Activated CD8-positive, alpha-beta memory T cell treated with anti-CD3 and anti-CD28 coated beads for 24 hours (primary cell): Measurements from ENCODE around the gene ADAM19.
A peak's percentile ranks its signal among the peaks of the same experiment; 100 is the strongest.

Experiments used
- DNase-seq: peaks from one replicate; pipeline ENCODE4 v3.0.0-alpha.2; 2020

The ADAM19 gene

GRCh38 chr5:157481666-157482065 lies 93.9 kb downstream of the ADAM19 start:
- no peak for DNase-seq

GRCh38 chr5:157481265-157481664 lies 94.3 kb downstream of the ADAM19 start:
- DNase-seq = no peak

DNA sequence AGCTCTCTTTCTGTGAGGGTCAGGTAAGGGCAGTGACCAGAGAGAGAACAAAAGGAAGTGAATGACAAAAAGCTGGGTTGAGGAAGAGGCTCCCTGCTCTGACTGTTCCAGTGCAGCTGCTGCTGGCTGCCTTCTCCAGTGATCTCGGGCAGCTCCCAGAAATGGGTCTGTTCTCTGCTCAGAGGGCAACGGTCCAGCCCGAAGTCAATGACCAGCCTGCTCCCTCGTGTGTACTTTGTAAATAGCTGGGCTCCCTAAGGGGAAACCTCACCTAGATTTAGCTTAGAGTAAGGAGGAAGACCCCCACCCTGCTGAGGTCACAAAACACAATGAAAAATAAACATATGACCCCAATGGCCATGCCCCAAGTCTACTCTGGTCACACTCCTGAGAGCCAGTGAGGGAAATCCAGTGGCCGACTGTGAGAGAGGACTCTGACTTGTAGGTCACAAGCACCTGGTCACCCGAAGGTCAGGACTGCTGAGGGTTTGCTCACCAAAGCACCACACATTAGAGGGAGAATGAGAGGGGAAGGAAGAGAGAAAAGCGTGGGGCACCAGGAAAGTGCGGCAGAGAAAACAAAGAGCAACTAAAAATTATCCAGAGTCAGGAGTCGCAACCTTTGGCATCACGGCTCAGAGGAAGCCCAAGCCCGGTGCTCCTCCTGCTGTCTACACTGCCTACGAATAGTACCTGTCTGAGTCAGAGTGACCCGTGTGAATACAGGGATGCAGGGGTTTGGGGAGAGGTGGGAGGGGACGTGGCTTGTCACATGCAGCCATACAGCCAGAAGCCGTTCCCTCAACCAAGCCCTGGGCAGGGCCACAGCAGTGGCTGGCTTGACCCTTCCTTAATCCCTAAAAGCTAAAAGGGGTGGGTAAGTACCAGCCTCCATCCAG lies 95.7 kb downstream of the ADAM19 start:
- DNase-seq = no peak

GRCh38 chr5:157479166-157479565 lies 96.4 kb downstream of the ADAM19 start:
- no peak for DNase-seq

- DNase-seq = no peak
These were observed 96.8 kb downstream of the ADAM19 start for GRCh38 chr5:157478726-157479125.

- DNase-seq = no peak
These were observed 97.6 kb downstream of the ADAM19 start for GRCh38 chr5:157477814-157478494.

DNA sequence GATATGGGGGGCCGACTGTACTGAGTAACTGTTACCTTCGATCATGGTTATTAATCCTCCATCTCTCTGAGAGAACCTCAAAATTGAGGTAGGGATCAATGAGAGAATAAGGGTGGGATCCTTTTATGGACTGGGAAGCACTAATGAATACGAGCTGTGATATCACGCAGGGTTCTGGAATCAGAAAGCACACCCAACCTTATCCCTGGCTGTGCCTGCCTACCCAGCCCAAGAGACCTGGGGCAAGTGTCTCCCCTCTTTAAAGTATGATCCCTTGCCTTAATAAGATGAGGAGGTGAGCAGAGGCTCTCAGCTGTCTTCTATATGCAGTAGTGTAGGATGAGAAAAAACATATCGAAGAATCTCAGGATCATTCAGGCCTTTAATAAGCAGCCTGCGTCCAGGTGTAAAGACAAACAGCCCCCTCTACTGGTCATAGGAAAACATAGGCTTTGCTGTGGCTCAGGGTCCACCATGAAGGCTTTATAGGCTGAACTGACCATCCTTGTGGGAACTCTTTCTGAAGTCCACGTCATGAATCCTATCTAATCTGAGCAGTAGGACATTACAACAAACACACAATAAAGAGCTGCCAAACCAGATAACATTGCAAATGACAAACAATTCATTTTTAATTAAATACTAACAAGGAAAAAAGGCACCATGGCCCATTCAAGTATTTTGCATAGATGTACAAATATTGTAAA lies 98.7 kb downstream of the ADAM19 start:
- DNase-seq = no peak

DNA sequence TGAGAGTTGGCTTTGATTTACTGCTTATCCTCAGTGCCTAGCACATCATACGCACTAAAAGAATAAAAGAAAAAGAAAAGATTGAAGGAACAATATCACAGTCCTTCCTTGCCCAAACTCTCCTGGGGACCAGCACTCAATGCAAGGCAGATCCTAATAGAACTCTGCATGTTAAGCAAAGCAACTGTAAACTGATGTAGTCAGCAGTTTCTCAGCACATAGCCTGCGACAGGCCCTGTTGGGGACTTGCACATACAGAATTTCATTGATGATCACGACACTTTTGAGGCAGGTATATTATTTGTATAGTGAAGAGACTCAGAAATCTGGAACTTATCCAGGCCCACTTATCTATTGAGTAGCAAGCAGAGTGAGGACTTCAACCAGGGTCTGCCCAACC lies 100.1 kb downstream of the ADAM19 start:
- no peak for DNase-seq

GRCh38 chr5:157473383-157474320 lies 101.9 kb downstream of the ADAM19 start:
- no peak for DNase-seq

DNA sequence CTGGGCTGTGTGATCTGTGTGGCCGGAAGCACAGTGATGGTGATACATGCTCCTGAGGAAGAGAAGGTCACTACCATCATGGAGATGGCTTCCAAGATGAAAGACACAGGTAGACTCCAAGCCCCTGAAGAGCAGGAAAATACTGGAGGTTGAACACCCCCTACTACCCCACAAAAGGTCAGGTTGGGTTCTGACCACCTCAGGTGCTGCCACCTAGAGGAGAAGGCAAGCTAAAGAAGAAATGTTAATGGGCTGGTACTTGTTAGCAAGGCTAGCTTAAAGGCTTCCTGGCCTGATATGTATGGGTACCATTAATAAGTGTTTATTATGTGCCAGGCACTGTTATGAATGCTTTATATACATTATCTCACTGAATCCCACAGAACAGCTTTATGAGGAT lies 103.9 kb downstream of the ADAM19 start:
- DNase-seq = no peak

GRCh38 chr5:157470631-157471030 lies 104.9 kb downstream of the ADAM19 start:
- DNase-seq = no peak

DNA sequence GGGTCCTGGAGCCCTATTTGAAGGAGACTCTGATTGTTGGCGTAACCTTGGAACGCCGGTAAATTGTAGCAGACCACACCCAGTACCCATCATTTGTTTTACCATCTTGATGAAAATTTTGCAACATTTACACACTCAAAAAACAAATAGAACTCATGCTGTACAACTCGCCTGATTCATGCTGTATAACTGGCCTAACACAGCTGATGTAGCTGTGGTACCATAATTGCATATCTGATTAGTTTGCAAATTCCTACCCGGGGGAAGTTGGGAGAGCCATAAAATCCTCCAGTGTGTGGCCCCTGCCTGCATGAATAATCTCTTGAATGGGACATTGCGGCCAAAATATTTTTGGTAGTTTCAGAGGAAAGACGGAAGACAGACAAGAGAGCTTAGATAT lies 105.9 kb downstream of the ADAM19 start:
- DNase-seq = no peak

- no peak for DNase-seq
These were observed 106.5 kb downstream of the ADAM19 start for GRCh38 chr5:157469073-157469472.

DNA sequence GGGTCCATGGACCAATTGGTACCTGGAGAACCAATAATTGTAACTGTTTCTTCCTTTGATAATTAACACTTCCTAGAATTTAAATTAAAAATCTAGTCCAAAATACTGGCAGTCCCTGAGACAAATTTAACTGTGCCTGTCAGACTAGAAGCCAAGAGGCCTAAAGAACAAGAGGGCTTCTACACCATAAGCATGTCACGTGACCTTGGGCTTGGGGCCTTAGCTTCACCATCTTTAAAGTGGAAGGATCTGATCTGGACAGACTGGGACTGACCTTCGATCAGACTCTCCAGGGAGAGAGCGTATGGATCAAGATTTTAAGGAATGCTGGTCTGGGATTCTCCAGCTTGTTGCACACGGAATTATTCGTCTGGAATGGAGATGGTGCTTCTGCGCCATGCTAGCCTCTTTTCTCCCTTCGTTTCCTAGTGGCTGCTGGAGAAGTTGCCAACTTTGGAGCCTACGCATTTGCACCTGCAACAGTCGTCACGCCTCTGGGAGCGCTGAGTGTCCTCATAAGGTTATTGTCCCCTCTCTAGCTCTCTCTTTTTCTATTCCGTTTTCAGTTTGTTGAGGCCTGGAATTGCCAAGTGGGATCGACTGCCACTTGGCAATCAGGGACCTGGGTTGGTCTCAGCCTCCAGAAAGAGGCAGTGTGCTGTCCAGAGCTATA lies 107.1 kb downstream of the ADAM19 start:
- no peak for DNase-seq

DNA sequence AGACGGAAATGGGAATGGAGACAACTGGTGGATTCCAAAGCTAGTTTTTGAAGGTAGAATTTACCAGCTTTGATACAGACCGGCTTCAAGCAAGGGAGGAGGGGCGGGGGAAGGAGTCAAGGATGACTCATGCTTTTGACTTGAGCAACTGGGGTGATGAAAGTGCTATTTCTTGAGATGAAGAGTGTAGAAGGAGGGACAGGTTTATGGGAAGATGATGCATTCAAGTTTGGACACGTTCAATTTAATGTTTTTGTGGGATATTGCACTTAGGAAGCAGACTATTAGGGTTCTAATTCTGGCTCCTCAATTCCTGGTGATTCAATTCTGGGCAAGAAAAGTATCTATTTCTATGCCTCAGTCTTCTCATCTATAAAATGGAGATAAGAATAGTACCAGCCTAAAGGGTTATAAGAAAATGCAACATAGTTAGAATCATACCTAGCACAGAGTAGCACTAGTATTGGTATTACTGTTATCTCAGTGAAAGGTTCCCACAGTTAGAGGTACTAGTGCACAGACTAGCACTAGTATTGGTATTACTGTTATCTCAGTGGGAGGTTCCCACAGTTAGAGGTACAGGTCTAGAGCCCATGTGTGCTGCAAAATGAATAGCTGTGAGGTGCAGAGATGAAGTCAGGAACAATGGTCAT lies 110.9 kb downstream of the ADAM19 start:
- DNase-seq = peak; percentile 72

DNA sequence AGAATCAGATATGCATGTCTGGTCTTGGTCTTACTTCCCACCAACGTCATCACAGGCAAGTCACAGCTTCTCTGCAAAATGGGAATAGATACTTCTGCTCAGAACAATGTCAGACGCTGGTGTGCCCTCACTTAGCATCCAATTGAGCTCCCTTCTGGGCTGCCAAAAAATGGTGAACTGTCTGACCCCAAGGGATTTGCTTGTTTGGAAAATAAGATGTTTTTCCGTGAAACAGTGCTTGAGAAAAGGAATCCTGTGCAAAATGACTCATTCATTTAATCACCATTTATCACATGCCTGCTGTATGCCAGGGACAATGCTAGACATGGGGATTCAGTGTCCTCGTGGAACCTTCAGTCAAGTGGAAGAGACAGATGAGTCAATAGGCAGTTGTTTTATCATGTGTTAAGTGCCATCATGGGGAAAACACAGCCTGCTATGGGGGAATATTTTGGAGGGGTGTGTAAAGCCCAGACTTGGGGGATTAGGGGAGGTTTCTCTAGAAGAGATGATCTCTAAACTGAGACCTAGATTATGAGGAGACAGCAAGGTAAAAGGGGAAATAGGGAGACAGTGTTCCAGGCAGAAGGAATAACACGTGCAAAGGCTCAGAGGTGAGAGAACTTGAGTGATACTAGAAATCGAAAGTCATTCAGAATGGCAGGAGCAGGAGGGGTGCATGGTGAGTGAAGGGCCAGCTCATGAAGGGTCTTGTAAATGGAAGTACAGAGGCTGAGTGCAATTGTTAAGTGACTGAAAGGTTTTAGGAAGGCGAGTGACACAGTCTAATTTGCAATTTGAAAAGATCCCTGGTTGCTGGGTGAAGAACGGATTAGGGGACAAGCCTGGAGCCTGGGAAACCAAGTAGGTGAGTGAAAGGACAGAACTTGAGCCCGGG lies 111.7 kb downstream of the ADAM19 start:
- peak; percentile 41 for DNase-seq

DNA sequence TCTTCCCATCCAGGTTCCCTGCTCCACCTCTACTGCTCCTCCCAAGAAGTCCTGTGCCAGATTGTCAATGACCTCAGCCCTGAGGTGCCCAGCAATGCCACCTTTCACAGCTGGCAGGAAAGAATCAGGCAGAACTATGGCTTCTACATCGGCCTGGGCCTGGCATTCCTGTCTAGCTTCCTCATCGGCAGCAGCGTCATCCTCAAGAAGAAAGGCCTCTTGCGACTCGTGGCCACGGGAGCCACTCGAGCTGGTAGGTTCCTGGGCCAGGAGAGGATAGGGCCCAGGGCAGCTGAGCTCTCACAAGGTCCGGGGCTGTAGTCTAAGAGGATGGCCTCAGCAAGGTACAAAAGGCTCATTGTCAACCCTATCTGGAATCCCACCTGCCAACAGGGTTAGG lies 112.5 kb downstream of the ADAM19 start:
- DNase-seq = peak; percentile 48

DNA sequence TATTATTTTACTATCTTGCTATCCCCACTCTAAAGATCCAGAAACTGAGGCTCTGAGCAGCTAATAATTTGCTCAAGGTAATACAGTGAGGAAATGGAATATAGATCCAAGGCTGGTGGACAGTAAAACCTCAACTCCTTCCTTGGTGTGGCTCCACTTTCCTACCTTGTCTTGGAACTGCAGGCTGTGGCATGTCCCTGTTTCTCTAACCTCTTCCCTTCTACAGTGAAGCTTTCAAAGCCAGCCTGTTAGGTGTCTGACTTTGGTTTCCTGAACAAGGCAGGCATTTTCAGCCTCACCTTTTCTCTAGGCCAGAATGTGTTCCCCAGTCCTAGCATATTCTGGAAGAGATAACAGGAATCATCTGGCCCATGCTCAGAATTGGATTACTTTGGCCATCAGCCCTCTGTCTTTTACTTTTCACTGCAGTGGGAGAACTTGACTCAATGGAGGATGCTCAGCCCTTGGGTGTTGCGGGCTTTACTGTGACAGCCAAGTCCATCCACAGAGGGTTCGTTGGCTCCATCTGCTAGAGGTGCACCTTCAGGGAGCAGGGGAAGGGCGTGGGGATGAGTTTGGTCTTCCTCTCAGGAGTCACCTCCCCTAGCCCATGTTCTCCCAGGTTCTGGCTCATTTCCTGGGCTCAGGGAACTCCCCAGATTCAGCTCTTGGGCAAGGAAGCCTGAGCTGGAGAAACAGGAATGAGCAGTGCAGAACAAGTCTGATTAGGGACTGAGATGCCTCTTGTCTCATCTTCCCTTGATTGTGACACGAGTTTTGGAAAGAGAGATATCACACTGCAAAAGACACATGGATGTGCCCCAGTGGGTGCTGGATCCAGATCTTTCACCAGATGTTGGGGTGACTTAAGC lies 114.4 kb downstream of the ADAM19 start:
- peak; percentile 47 for DNase-seq
